Karpas-422 (cell line): ENCODE measurements around the gene CDK14. TPM values are rescaled to one million over a fixed set of nuclear protein-coding genes. Genes with fewer than 3 reads are reported as not detected.

Source experiments
- DNase-seq: peaks from one replicate; pipeline ENCODE4 v3.0.0-alpha.2; 2015
- H2AFZ ChIP-seq: fragments of 200-600 bp; sonication (generic); 2 replicates; pipeline ENCODE4 v1.6.1; 2014; ENCODE audit warnings: antibody characterized with exemption, low read length, mixed read lengths
- H3K27ac ChIP-seq: fragments of 200-600 bp; sonication (generic); 2 replicates; pipeline ENCODE4 v1.5.1; 2014; ENCODE audit warnings: mild to moderate bottlenecking, low read length, moderate library complexity
- H3K27me3 ChIP-seq: fragments of 200-600 bp; sonication (generic); 2 replicates; pipeline ENCODE4 v1.6.1; 2014; ENCODE audit warnings: low read length, mixed read lengths
- H3K36me3 ChIP-seq: fragments of 200-600 bp; sonication (generic); 2 replicates; pipeline ENCODE4 v1.6.1; 2014; ENCODE audit warnings: low read length, mixed read lengths; ENCODE audit not compliant: insufficient read depth
- H3K4me1 ChIP-seq: fragments of 200-600 bp; sonication (generic); 2 replicates; pipeline ENCODE4 v1.6.1; 2014; ENCODE audit warnings: mild to moderate bottlenecking, low read length, mixed read lengths
- H3K4me2 ChIP-seq: fragments of 200-600 bp; sonication (generic); 2 replicates; pipeline ENCODE4 v1.6.1; 2014; ENCODE audit warnings: low read length, low read depth, mild to moderate bottlenecking; ENCODE audit not compliant: poor library complexity, severe bottlenecking
- H3K4me3 ChIP-seq: fragments of 200-600 bp; sonication (generic); 2 replicates; pipeline ENCODE4 v1.5.1; 2014; ENCODE audit warnings: mild to moderate bottlenecking, antibody characterized with exemption, low read length, mixed read lengths
- H3K79me2 ChIP-seq: fragments of 200-600 bp; sonication (generic); 2 replicates; pipeline ENCODE4 v1.6.1; 2014; ENCODE audit warnings: mild to moderate bottlenecking, low read length, mixed read lengths
- H3K9ac ChIP-seq: fragments of 200-600 bp; sonication (generic); 2 replicates; pipeline ENCODE4 v1.6.0; 2014; ENCODE audit warnings: low read length
- H3K9me2 ChIP-seq: fragments of 200-600 bp; sonication (generic), shearing (Covaris generic); replicated peaks from 2 replicates; pipeline ENCODE4 v1.6.0; 2014; ENCODE audit warnings: mild to moderate bottlenecking, low read length, moderate library complexity; ENCODE audit not compliant: insufficient read depth
- H3K9me3 ChIP-seq: fragments of 300-700, 200-600 bp; sonication (generic); 2 replicates; pipeline ENCODE4 v1.6.1; 2014; ENCODE audit warnings: low read length, mixed read lengths
- H4K20me1 ChIP-seq: fragments of 200-600 bp; sonication (generic); 2 replicates; pipeline ENCODE4 v1.6.1; 2014; ENCODE audit warnings: mild to moderate bottlenecking, antibody characterized with exemption, low read length, low read depth; ENCODE audit not compliant: insufficient read depth
- total RNA-seq: library from RNA; depleted of rRNA; stranded (reverse); fragments of >200 nt; shearing (Covaris generic); gene quantifications from 2 replicates; pipeline ENCODE4 v1.2.3, GENCODE V29; 2014; ENCODE audit warnings: low replicate concordance

Gene CDK14
- total RNA-seq, 1 experiment from 2014 or later, result 121 TPM

GRCh38 chr7:91140286-91140685, 544.2 kb downstream of the CDK14 start:
- Histone ChIP-seq H3K9me2 (no peaks in the 10 kb centered on the region), H3K4me3 (no peak overlapping the region), H4K20me1 (no peaks in the 10 kb centered on the region), H3K9me3 (no peaks in the 10 kb centered on the region), H2AFZ (no peak overlapping the region), H3K9ac (no peak overlapping the region), H3K4me2 (no peak overlapping the region), H3K36me3 (no peaks in the 10 kb centered on the region), H3K4me1 (peaks cover 33% of the 10 kb centered on the region), H3K79me2 (peaks cover 9% of the 10 kb centered on the region; the same call in 1 of the 2 replicates), H3K27ac (no peak overlapping the region), H3K27me3 (no peaks in the 10 kb centered on the region)
- DNase-seq, result no peak

GRCh38 chr7:91140982-91141381, 544.9 kb downstream of the CDK14 start:
- Histone ChIP-seq H3K27ac (no peak overlapping the region), H3K4me1 (peaks cover 29% of the 10 kb centered on the region), H3K79me2 (peaks cover 8% of the 10 kb centered on the region; the same call in 1 of the 2 replicates), H2AFZ (no peak overlapping the region), H3K9me3 (no peaks in the 10 kb centered on the region), H3K9me2 (no peaks in the 10 kb centered on the region), H3K27me3 (no peaks in the 10 kb centered on the region), H3K4me2 (no peak overlapping the region), H3K9ac (no peak overlapping the region), H3K4me3 (no peak overlapping the region), H3K36me3 (no peaks in the 10 kb centered on the region), H4K20me1 (no peaks in the 10 kb centered on the region)
- DNase-seq, result peak; percentile 55

GRCh38 chr7:91142743-91143142, 546.6 kb downstream of the CDK14 start:
- no peak overlapping the region for H2AFZ ChIP-seq
- no peaks in the 10 kb centered on the region for H3K9me3 ChIP-seq
- no peaks in the 10 kb centered on the region for H3K9me2 ChIP-seq
- no peak overlapping the region for H3K4me2 ChIP-seq
- peaks cover 8% of the 10 kb centered on the region; the same call in 1 of the 2 replicates for H3K79me2 ChIP-seq
- no peak overlapping the region for H3K4me3 ChIP-seq
- H4K20me1 ChIP-seq, result no peaks in the 10 kb centered on the region
- DNase-seq, result no peak
- no peaks in the 10 kb centered on the region for H3K36me3 ChIP-seq
- H3K9ac ChIP-seq, result no peak overlapping the region
- no peak overlapping the region for H3K27ac ChIP-seq
- H3K4me1 ChIP-seq, result peaks cover 15% of the 10 kb centered on the region
- H3K27me3 ChIP-seq, result no peaks in the 10 kb centered on the region

GRCh38 chr7:91149341-91150246, 553.5 kb downstream of the CDK14 start:
- Histone ChIP-seq H3K27me3 (no peaks in the 10 kb centered on the region), H3K79me2 (no peaks in the 10 kb centered on the region), H3K27ac (no peak overlapping the region), H3K9ac (no peak overlapping the region), H3K9me3 (no peaks in the 10 kb centered on the region), H3K4me3 (no peak overlapping the region), H3K4me2 (no peak overlapping the region), H3K9me2 (no peaks in the 10 kb centered on the region), H4K20me1 (no peaks in the 10 kb centered on the region), H3K4me1 (peaks cover 4% of the 10 kb centered on the region), H2AFZ (no peak overlapping the region), H3K36me3 (no peaks in the 10 kb centered on the region)
- no peak for DNase-seq

DNA sequence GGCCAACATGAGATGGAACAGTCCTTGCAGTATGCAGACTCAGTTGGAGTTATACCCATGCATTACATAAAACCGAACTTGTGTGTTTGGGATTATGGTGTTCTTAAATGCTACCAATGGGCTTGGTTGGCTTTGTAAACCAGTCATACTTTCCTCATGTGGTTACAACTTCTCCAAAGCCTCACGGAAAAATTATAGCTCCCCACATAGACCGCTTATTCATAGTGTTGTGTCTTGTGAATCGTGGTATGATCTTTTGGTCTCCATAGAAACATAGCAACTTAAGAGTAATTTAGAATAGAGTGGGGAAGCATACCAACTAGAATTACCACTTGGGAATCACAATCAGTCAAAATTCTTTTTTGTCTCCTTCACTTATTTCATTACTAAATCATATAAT, 555.8 kb downstream of the CDK14 start:
- no peaks in the 10 kb centered on the region for H3K27me3 ChIP-seq
- no peak for DNase-seq
- H2AFZ ChIP-seq, result no peak overlapping the region
- no peaks in the 10 kb centered on the region for H3K79me2 ChIP-seq
- H3K36me3 ChIP-seq, result no peaks in the 10 kb centered on the region
- H3K9me2 ChIP-seq, result no peaks in the 10 kb centered on the region
- no peaks in the 10 kb centered on the region for H4K20me1 ChIP-seq
- H3K9me3 ChIP-seq, result no peaks in the 10 kb centered on the region
- H3K4me2 ChIP-seq, result no peak overlapping the region
- H3K27ac ChIP-seq, result no peak overlapping the region
- no peak overlapping the region for H3K9ac ChIP-seq
- H3K4me3 ChIP-seq, result no peak overlapping the region
- H3K4me1 ChIP-seq, result peaks cover 4% of the 10 kb centered on the region

DNA sequence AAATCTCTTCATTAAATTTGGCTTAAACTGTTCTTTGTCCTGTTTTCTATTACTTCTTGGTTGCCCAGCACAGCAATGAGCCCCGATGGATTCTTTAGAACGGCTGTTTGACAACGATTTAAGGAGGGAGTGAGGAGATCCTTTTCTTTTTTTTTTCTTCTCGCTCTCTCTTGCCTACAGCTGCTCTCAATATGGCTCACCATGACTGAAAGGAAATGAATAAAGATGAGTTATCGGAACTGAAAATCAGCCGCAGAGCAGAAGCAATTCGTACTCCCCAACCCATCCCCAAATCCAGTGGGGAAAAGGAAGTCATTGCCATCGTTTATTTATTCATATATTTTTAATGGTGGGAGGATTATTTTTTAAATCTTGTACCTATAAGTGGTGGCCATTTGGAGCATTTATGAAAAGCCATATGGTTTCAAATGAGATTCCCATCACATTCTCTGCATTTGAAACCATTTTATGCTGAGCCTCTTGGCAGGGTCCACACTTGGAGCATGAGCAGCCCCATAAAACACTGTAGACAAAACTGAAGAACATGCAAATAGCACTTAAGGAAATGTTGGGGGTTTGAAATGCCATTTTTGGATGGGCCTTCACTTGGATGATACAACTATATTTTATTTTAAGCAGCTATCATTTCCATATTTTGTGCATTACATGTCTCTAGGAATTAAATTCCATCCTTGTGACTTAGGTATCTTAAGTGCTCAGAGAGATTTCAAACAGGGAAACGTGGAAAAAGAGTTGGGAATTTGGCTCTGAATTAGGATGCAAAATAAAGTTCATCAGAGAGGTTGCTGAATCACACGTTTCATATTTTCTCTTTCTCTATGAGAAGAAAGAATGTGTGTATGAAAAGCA, 560.4 kb downstream of the CDK14 start:
- Histone ChIP-seq H3K4me2 (no peak overlapping the region), H3K27ac (no peak overlapping the region)

GRCh38 chr7:91157579-91158320, 561.6 kb downstream of the CDK14 start:
- Histone ChIP-seq H3K4me3 (no peak overlapping the region), H3K9ac (no peak overlapping the region), H3K4me2 (no peak overlapping the region), H2AFZ (no peak overlapping the region), H3K27ac (no peak overlapping the region), H4K20me1 (no peaks in the 10 kb centered on the region), H3K4me1 (peaks cover 1% of the 10 kb centered on the region; the same call in 1 of the 2 replicates), H3K9me3 (no peaks in the 10 kb centered on the region), H3K9me2 (no peaks in the 10 kb centered on the region), H3K27me3 (no peaks in the 10 kb centered on the region), H3K36me3 (no peaks in the 10 kb centered on the region), H3K79me2 (no peaks in the 10 kb centered on the region)
- no peak for DNase-seq

More for the DNA sequence above, 560.4 kb downstream of the CDK14 start:
- Histone ChIP-seq H3K9me2 (no peaks in the 10 kb centered on the region), H3K9ac (no peak overlapping the region), H3K79me2 (no peaks in the 10 kb centered on the region), H3K4me3 (no peak overlapping the region), H2AFZ (no peak overlapping the region), H3K9me3 (no peaks in the 10 kb centered on the region), H4K20me1 (no peaks in the 10 kb centered on the region), H3K27me3 (no peaks in the 10 kb centered on the region), H3K4me1 (no peaks in the 10 kb centered on the region), H3K36me3 (no peaks in the 10 kb centered on the region)
- DNase-seq, result no peak
